ENCODE measurements around the gene CD300LB.

The CD300LB gene

GRCh38 chr17:74547736-74548135 lies 16.5 kb upstream of the CD300LB start:
- no peak for DNase-seq

GRCh38 chr17:74547264-74547663 lies 16.0 kb upstream of the CD300LB start:
- no peak for DNase-seq

- no peak for DNase-seq
These were observed 15.3 kb upstream of the CD300LB start for GRCh38 chr17:74546586-74546985.

GRCh38 chr17:74545843-74546230 lies 14.6 kb upstream of the CD300LB start, which contains the start of gene CD300C:
Gene CD300C, minus strand, starts transcription at chr17:74546115. Its CDS starts 333 bp downstream, at chr17:74545782.
- DNase-seq = no peak

GRCh38 chr17:74544991-74545842 lies 13.9 kb upstream of the CD300LB start:
- no peak for DNase-seq

- no peak for DNase-seq
These were observed 12.9 kb upstream of the CD300LB start for GRCh38 chr17:74543891-74544760.

GRCh38 chr17:74543406-74543805 lies 12.1 kb upstream of the CD300LB start:
- no peak for DNase-seq

- no peak for DNase-seq
These were observed 11.6 kb upstream of the CD300LB start for GRCh38 chr17:74542727-74543383.

- no peak for DNase-seq
These were observed 10.9 kb upstream of the CD300LB start for GRCh38 chr17:74542166-74542565.

- no peak for DNase-seq
These were observed 10.2 kb upstream of the CD300LB start for GRCh38 chr17:74541176-74542111.

GRCh38 chr17:74539281-74539820 lies 8.1 kb upstream of the CD300LB start:
- no peak for DNase-seq

- no peak for DNase-seq
These were observed 5.6 kb upstream of the CD300LB start for GRCh38 chr17:74536890-74537289.

- DNase-seq = no peak
These were observed 840 bp upstream of the CD300LB start for GRCh38 chr17:74532115-74532514.

- no peak for DNase-seq
These were observed 484 bp downstream of the CD300LB start for GRCh38 chr17:74530831-74531150.

- DNase-seq = no peak
These were observed 2.0 kb downstream of the CD300LB start for GRCh38 chr17:74529243-74529642.

GRCh38 chr17:74528491-74529199 lies 2.6 kb downstream of the CD300LB start:
- no peak for DNase-seq

- no peak for DNase-seq
These were observed 3.5 kb downstream of the CD300LB start for GRCh38 chr17:74527756-74528155.

GRCh38 chr17:74527081-74527480 lies 4.2 kb downstream of the CD300LB start:
- DNase-seq = no peak

GRCh38 chr17:74526681-74527080 lies 4.6 kb downstream of the CD300LB start:
- DNase-seq = no peak

GRCh38 chr17:74525781-74526288 lies 5.4 kb downstream of the CD300LB start:
- no peak for DNase-seq

GRCh38 chr17:74525465-74525725 lies 5.9 kb downstream of the CD300LB start:
- no peak for DNase-seq
